Pulmonary artery endothelial cell (primary cell): ENCODE results near the gene L1CAM. TPM values are rescaled to one million over a fixed set of nuclear protein-coding genes. Genes with fewer than 3 reads are reported as not detected.
"Not testable (repeated sequence)": the region's sequence is repeated elsewhere in the genome, so short reads cannot be mapped to it uniquely, and the experiment has no call there.

Experiments
- DNase-seq: peaks from one replicate; pipeline ENCODE4 v3.0.0-alpha.2; 2011; ENCODE audit warnings: low read depth, low spot score
- total RNA-seq: library from RNA; depleted of rRNA; stranded (reverse); fragments of >200 nt; gene quantifications from 2 replicates; pipeline ENCODE4 v1.2.3, GENCODE V29; 2014

L1CAM gene
- total RNA-seq, 1 donor from 2014 or later: 0.13 TPM

DNA sequence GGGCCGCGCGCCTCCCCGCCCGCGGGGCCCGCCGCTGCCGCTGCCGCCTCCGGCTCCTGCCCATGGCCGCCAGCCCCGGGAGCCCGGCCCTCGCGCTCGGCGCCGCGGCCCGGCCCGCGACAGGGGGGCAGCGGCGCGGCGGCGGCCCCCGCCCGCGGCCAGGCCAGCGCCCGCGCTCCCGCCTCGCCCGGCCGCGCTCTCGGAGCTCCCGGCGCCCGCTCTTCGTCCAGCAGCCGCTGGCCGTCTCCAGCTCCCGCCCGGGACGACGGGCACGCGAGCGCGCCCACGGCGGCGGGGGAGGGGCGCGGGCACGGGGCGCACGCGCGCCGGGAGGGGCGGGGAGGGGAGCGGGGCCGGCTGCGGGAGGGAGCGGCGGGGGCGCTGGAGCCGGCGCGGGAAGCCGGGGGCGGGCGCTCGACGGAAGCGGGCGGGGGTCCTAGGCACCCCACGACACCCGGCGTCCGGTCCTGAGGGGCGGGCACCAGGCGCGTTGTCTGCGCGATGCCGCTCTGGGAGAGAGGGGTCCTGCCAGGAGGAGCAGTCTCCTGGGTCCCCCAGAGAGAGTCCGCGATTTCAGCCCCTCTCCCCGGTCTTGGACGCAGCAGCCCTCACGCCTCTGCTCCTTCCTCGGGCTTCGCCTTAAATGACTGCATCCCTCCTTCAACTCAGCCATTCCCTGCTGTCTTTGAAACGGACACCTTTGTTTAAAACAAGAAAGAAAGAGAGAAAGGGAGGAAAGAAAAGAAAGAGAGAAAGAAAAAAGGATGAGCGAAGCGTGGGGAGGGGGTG is 55.1 kb downstream of the L1CAM start:
- DNase-seq: no peak

GRCh38 chrX:153829799-153830639 is 56.0 kb downstream of the L1CAM start, which contains the start of gene PDZD4:
TSS of gene PDZD4 (minus strand) at chrX:153830544. CDS start at chrX:153830298, 246 bp downstream.
- no peak for DNase-seq

DNA sequence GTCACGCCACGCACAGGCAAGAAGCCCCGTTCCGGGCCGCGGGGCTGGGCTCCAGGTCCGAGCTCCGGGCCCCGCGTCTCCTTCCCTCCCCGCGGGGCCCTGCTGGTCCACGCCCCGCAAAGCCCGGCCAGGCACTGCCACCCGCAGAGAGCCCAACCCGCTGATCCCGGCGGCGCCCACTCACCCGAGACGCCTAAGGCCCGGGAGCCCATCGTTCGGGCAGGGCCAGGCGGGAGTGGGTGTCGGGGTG is 56.5 kb downstream of the L1CAM start:
- no peak for DNase-seq

DNA sequence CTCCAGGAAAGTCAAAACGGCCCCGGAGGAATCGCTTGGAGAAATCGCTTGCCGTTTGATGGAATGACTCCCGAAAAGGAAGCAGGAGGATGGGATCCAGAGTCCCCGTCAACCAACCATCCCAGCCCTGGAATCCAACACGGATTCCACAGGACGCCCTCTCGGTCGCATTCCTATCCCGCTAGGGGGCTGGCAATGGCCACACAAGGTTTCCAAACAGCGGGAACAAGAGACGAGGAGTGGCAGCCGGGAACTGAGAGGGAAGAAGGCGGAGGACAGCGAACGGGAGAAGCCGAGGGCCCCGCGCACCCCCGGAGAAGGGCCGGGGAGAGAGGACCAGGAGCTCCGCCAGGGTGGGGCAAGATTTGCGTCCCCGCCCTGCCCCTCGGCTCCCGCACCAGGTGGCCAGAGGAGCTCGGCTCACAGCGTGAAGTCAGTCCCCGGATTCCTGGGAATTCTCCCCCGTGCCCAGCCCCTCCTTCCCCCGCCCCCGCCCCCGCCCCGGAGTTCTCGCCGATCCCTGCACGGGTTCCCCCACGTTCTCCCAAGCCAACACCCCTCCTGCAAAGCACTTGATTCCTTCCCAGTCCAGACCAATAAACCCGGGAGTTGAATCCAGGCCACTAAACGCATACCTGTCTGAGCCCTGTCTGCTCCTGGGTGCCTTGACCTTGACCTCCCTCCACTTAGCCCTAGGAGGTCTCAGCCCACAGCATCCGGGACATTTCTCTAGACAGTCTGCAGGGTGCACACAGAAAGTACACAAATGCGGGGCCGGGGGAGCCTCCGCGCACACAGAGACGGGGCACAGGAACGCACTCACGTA is 57.0 kb downstream of the L1CAM start:
- no peak for DNase-seq

- no peak for DNase-seq
Observed at GRCh38 chrX:153828308-153828707, 57.7 kb downstream of the L1CAM start.

DNA sequence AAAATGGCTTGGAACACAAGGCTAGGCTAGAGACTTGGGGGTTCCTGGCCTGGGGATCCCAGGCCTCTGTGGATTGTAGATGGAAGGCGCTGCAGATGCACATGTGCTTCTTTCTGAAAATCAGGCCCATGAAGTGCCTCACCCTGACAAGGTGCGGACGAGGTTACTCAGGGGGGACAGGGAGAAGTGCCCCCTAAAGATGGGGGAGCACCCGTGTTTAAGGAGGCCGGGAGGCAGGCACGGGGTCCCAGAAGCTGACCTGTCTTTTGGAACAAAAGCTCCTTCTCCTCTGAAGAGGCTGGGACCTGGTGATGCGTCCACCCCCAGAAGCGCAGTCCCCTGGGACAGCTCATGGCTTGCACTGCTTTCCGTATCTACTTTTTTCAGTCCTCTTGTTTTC is 58.1 kb downstream of the L1CAM start:
- no peak for DNase-seq

- DNase-seq: no peak
Observed at GRCh38 chrX:153827016-153827415, 59.0 kb downstream of the L1CAM start.

- no peak for DNase-seq
Observed at GRCh38 chrX:153825042-153825441, 60.9 kb downstream of the L1CAM start.

GRCh38 chrX:153824348-153824747 is 61.6 kb downstream of the L1CAM start:
- no peak for DNase-seq

- no peak for DNase-seq
Observed at GRCh38 chrX:153821066-153821465, 64.9 kb downstream of the L1CAM start.

- no peak for DNase-seq
Observed at GRCh38 chrX:153820601-153821000, 65.4 kb downstream of the L1CAM start.

DNA sequence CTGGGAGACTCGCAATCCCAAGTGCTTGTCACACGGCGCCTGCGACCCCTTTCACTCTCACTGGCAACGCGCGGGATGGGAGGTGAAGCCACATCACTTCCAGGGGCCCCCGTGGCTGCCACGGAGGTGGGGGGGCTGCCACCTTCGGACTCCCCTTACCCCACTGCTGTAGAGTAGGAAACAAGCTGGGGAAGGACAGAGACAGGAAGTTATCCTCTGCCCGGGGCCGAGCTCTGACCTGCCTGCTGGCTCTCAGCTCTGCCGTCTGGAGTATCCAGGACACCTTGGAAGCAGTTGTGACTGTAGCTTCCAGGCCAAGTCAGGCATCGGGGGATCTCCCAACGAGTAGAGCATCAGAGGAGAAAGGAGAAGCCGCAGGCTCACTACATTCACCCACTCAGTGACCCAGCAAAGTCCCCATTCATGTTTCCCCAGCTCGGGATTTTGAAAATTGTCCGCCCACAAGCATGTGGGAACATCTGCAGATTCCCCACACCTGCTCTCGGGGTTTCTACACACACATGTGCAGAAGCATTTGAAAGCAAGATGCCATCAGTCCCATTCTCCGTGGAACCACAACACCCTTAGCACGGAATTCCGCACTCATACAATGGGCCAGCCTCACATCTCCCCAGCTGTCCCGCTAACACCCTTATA is 66.5 kb downstream of the L1CAM start:
- no peak for DNase-seq

- no peak for DNase-seq
Observed at GRCh38 chrX:153818571-153819383, 67.2 kb downstream of the L1CAM start.

DNA sequence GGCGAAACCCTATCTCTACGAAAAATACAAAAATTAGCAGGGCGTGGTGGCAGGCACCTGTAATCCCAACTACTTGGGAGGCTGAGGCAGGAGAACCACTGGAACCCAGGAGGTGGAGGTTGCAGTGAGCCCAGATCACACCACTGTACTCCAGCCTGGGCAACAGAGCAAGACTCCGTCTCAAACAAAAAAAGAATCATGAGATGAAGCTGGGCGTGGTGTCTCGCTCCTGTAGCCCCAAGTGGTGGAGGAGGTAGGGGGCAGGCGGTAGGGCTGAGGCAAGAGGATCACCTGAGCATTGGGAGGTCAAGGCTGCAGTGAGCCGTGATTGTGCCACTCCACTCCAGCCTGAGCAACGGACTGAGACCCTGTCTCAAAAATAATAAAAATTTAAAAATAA is 67.9 kb downstream of the L1CAM start:
- DNase-seq: not testable (repeated sequence)

DNA sequence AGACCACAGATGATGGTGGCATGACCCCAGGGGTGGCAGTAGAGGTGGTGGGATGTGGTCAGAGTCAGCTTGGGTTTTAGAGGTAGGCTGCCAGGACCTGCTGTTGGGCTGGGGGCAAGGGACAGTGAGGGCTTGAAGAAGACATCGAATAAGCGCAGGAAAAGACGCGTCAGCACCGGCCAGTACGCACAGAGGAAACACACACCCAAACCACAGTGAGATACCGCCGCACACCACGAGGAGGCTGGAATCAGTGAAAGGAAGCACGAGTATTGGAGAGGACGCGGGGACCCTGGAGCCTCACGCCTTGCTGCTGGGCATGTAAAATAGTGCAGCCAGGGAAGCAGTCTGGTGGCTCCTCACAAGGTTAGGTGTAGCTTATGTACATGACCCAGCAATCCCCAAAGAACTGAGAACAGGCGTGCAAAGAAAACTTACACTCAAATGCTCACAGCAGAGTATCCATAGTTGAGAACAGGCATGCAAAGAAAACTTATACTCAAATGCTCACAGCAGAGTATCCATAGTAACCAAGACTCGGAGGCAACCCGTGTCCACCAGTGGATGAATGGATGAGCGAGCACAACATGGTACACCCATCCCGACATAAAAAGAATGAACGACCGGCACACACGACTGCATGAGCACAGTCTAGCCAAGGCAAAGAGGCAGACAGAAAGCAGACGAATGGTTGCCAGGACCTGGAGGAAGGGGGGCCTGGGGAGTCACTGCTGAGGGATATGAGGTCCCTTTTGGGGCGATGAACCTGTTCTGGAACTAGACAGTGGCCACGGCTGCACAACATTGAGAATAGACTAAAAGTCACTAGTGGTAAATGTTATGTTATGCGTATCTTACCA is 68.9 kb downstream of the L1CAM start:
- no peak for DNase-seq

- DNase-seq: no peak
Observed at GRCh38 chrX:153814591-153815315, 71.2 kb downstream of the L1CAM start.

- no peak for DNase-seq
Observed at GRCh38 chrX:153813161-153813560, 72.8 kb downstream of the L1CAM start.

DNA sequence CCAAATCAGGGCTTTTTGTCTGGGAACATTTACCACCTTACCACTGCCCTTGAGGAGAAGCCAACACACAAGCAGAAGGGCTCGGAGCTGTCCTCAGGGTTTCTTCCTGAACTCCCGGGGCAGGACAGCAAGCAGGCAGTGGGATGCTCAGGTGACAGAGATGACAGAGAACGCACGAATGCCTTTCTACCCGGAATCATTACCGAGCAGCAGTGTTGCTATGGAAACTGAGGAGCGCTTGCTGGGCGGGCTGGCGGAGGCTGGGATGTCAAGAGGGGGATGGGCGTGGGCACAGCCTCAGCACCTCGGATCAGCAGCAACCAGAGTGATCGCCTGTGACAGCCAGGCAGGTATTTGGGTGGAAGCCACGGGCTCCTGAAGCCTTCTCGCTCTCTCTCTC is 73.8 kb downstream of the L1CAM start:
- no peak for DNase-seq
